ENCODE measurements around the gene KITLG.
"Not testable (repeated sequence)": the region's sequence is repeated elsewhere in the genome, so short reads cannot be mapped to it uniquely, and the experiment has no call there.

The KITLG gene

GRCh38 chr12:88575361-88575970, 4.8 kb downstream of the KITLG start:
- no peak for DNase-seq (ENCODE audit: low spot score)

- DNase-seq (ENCODE audit: low spot score): no peak
Measured at GRCh38 chr12:88574278-88574677, 6.0 kb downstream of the KITLG start.

GRCh38 chr12:88573583-88573982, 6.7 kb downstream of the KITLG start:
- DNase-seq (ENCODE audit: low spot score): no peak

DNA sequence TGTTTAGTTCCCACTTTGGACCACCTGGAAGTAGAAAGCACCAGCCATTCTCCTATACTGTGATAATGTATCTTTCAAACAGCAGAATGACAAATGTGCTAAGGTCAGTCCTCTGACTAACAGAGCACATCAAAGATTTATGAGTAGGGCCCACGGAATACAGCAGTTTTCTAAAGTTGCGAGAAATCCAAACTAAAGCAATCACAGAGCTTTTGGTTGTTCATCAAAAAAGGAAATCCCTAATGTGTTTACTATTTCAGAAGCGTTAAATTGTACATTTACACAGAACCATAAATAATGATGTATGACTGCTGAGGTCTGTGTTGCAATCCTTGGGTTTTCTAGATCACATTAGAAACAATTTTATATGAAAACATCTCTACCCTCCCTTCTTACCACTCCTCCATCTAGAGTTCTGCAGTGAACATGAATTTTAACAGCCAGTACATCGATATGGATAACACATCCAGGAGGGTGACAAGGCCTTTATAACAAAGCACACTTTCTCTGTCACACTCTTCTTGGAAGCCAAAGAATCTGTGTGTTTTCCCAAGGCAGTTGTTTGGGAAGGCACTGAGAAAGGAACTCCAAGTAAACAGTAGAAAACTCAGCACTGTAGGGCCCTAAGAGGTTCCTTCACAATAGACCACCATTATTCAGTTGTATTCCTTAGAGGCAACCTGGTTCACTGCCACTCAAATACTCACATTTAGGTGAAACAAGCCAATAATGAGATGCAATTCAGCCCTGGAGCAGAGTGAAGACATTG, 7.3 kb downstream of the KITLG start:
- no peak for DNase-seq (ENCODE audit: low spot score)

DNA sequence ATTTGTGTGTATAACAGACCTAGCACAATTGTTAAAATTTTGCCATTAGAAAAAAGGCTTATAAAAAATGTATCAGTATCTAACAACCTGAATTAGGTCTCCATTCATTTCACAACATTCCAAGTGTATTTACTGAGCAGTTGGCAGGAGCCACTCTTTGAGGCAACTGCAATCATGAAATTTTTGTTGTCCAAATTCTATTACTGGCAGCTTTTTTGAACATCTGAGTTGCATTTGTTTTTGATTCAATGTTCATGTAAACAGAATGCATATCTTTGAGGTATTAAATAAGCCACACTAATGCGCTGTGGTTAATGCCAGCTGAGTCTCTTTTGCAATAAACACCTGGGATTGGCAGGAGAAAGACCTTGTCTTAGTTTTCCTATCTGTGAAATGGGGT, 8.7 kb downstream of the KITLG start:
- peak; percentile 37 for DNase-seq (ENCODE audit: low spot score)

- no peak for DNase-seq (ENCODE audit: low spot score)
Measured at GRCh38 chr12:88570103-88570502, 10.2 kb downstream of the KITLG start.

DNA sequence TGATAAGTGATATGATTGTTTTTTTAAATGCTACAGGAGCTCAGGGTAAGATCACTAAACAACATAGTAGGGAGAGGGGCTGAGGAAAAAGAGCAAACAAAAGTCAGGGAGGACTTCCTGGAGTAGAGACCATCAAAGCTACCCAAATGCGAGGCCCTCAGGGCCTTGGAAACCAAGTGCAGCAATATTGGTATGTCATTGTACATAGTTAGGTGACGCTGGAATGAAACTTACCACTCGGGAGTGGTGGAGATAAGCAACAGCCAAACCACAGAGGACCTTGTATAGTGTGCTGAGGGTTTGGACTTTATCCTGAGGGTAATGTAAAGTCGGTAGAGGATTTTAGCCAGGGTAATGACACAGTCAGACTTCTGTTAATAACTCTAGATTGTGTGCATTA, 13.8 kb downstream of the KITLG start:
- DNase-seq (ENCODE audit: low spot score): no peak

- peak; percentile 42 for DNase-seq (ENCODE audit: low spot score)
Measured at GRCh38 chr12:88562846-88563582, 17.3 kb downstream of the KITLG start.

GRCh38 chr12:88562151-88562550, 18.1 kb downstream of the KITLG start:
- DNase-seq (ENCODE audit: low spot score): no peak

DNA sequence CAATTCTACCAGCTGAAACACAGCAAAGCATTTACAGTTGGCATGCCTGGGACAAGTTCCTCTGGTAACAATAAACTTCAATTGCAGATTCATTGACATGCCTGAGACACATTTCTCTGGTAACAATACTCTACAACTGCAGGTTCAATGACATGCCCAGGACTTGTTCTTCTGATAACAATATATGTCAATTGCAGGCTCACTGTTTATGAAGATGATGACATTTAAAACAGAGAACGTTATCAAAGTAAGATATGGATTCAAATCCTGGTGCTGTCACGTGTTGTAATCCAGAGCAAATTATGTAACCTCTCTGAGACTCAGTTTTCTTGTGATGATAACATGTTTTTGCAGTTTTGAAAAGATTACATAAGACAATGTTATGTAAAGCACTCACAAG, 20.5 kb downstream of the KITLG start:
- DNase-seq (ENCODE audit: low spot score): no peak

GRCh38 chr12:88559199-88559598, 21.1 kb downstream of the KITLG start:
- DNase-seq (ENCODE audit: low spot score): no peak

- no peak for DNase-seq (ENCODE audit: low spot score)
Measured at GRCh38 chr12:88558340-88558867, 21.9 kb downstream of the KITLG start.

DNA sequence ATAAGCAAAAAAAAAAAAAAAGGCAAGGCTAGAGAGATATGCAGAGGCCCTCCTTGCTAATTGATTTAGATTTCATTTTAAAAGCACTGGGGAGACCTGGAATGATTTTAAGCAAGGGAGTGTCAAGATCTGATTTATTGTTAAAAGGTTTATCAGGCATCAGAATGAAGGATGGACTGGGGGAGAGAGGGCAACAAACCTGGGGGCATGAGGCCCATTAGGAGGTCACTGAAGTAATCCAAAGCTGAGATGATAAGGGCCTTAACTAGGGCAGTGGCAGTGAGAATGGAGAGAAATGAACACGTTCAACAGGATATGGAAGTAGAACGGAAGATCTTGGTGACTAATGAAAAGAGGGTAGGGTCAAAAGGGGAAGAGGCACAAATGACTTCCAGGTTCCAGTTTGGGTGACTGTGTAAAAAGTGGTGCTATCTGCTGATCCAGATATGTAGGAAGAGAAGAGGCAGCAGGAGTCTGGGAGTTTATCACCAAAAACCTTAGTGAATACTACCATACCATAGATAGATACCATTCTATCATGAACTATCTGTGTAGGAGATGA, 24.0 kb downstream of the KITLG start:
- no peak for DNase-seq (ENCODE audit: low spot score)

DNA sequence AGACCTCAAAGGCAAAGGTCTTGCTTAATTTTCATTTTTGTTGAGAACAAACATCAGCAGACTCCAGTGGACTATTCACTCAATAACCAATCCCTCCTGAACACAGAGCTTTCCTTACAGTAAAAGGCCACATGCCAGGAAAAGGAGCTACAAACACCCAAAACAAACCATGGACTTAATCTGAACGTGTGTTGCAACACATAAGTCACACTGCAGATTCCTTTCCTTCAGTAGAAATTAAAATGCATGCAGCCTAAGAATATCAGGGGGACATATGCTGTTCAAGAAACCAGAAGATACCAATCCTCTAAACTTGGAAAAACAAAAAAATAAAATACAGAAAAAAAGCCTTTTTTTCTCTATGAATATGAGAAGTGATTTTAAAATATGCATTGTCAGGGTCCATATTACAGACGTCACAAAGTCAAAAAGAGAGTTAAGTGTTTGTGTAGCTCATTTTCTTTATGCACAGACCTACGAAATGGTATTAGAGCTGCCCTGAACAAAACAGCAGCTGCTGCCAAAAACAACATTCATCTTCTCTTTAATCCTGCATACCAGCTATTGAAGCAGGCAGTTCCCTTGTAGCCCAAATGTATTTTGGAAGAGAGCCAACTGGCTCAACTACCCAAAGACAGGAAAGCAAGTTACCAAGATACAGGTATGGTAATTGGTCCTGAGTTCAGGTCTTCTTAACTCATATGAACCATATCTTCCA, 26.2 kb downstream of the KITLG start:
- DNase-seq (ENCODE audit: low spot score): peak; percentile 46

GRCh38 chr12:88552610-88553079, 27.6 kb downstream of the KITLG start:
- peak; percentile 45 for DNase-seq (ENCODE audit: low spot score)

DNA sequence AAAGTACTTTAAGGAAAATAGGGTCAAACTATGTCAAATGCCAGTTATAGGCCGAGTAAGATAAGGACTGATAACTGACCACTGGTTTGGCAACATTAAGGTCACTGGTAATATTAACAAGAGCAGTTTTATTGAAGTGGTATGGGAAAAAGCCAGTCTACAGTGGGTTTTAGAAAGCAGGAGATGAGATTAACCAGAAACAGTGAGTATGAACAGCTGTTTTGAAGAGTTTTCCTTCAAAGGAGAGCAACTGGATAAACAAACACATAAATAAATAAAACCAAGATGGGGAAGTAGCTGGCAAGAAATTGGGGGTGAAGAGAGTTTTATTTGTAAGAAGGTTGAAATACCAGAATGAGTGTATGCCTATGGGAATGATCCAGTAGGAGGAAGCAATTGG, 30.3 kb downstream of the KITLG start:
- no peak for DNase-seq (ENCODE audit: low spot score)

DNA sequence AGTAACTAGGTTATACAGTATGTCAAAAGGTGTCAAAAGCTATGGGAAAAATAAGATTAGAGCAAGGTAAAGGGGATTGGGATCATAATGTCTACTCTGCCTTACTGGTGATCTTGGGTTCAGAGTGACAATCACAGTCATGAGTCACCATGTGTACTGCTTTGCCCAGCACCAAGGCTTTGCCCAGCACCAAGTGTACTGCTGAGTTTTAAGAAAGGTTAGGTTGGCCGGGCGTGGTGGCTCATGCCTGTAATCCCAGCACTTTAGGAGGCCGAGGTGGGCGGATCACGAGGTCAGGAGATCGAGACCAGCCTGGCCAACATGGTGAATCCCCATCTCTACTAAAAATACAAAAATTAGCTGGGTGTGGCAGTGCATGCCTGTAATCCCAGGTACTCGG, 32.3 kb downstream of the KITLG start:
- not testable (repeated sequence) for DNase-seq (ENCODE audit: low spot score)

GRCh38 chr12:88546853-88547252, 33.4 kb downstream of the KITLG start:
- peak; percentile 21 for DNase-seq (ENCODE audit: low spot score)

DNA sequence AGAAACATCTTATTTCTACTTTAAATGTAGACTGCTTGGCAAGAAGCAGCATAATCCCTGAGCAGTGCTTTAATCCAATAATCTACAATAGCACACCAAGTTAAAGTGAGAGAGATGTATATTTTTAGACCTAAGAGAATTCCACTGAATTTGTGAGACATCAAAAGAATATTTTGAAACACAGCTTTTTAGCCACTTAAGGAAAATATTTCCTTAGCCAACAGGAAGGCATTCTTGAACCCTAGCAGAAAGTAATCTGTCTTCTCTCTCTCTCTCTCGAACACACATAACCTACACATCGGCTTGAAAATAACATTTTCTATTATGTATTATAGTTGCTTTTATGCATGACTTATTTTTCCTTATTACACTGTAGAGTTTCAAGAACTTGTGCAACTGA, 34.0 kb downstream of the KITLG start:
- DNase-seq (ENCODE audit: low spot score): no peak

- DNase-seq (ENCODE audit: low spot score): peak; percentile 38
Measured at GRCh38 chr12:88544991-88545980, 35.0 kb downstream of the KITLG start.
